Gastroesophageal sphincter (tissue), 4 donors: ENCODE measurements around the gene ZSCAN26. TPM values are rescaled to one million over a fixed set of nuclear protein-coding genes. Genes with fewer than 3 reads are reported as not detected.

Experiments used
- ATAC-seq: fragments of 150-250 bp; one replicate; pipeline ENCODE4 v1.9.1; 2016; ENCODE audit warnings: mild to moderate bottlenecking, moderate library complexity
- H3K27ac ChIP-seq, 4 donors: fragments of 200-600 bp; sonication (generic) in 3 of 4; 1 replicate in 3 of 4; 2 replicates in 1 of 4; pipeline ENCODE4 v1.5.1; 2016 to 2019
- H3K27me3 ChIP-seq: fragments of 200-600 bp; sonication (generic); one replicate; pipeline ENCODE4 v1.5.1; 2019
- H3K36me3 ChIP-seq, 2 donors: fragments of 200-600 bp; sonication (generic); one replicate each; pipeline ENCODE4 v1.5.1; 2019; ENCODE audit warnings: control low read depth in 1 of 2
- H3K4me1 ChIP-seq, 3 donors: fragments of 200-600 bp; sonication (generic); 1 replicate in 2 of 3; 2 replicates in 1 of 3; pipeline ENCODE4 v1.5.1; 2016 to 2019; ENCODE audit warnings: control low read depth in 2 of 3
- H3K4me3 ChIP-seq, 2 donors: fragments of 200-600 bp; sonication (generic); one replicate each; pipeline ENCODE4 v1.5.1; 2019; ENCODE audit warnings: mild to moderate bottlenecking in 1 of 2, moderate library complexity in 1 of 2
- H3K9me3 ChIP-seq, 3 donors: fragments of 200-600 bp; sonication (generic); one replicate each; pipeline ENCODE4 v1.5.1; 2017 to 2019; ENCODE audit warnings: control low read depth in 2 of 3
- CTCF ChIP-seq, 4 experiments: fragments of 200-600 bp in 2 of 4; fragments of 450-650 bp in 2 of 4; sonication (generic) in 1 of 4; IDR thresholded peaks; one replicate each; pipeline ENCODE4 v1.5.1; 2017 to 2019; ENCODE audit warnings: antibody characterized with exemption in 4 of 4, mild to moderate bottlenecking in 2 of 4, moderate library complexity in 2 of 4
- EP300 ChIP-seq: sonication (generic); formaldehyde crosslinking; IDR thresholded peaks from one replicate; pipeline ENCODE4 v1.6.1; 2017; ENCODE audit warnings: antibody characterized with exemption, mild to moderate bottlenecking
- POLR2A ChIP-seq, 2 donors: fragments of 450-650 bp; IDR thresholded peaks; one replicate each; pipeline ENCODE4 v1.6.1; 2017; ENCODE audit warnings: antibody characterized with exemption in 2 of 2, mild to moderate bottlenecking in 2 of 2, moderate library complexity in 1 of 2
- POLR2AphosphoS5 ChIP-seq: sonication (generic); formaldehyde crosslinking; IDR thresholded peaks from one replicate; pipeline ENCODE4 v1.6.1; 2017; ENCODE audit warnings: antibody characterized with exemption
- WGBS, 2 donors: methylation state at CpG; one replicate each; pipeline ENCODE4 v1.1.5; 2018; ENCODE audit warnings: low coverage in 1 of 2; 5-methylcytosine and 5-hydroxymethylcytosine counted together
- total RNA-seq, 4 donors: library from RNA; depleted of rRNA; stranded (reverse); fragments of >200 nt; gene quantifications; one replicate each; pipeline ENCODE4 v1.1.0, GENCODE V29; 2016

The ZSCAN26 gene
- total RNA-seq, 4 donors from 2014 or later = 17.9 to 27.1 (median 24.5) TPM

GRCh38 chr6:28235912-28236452 is 31.0 kb upstream of the ZSCAN26 start:
- peaks cover 0 to 4% (median 0%) of the 10 kb centered on the region in 3 donors for H3K9me3 ChIP-seq
- TF ChIP-seq POLR2A (IDR thresholded peaks at IDR 0.05) (no peak), EP300 (no peak), CTCF (IDR thresholded peaks at IDR 0.05) (no peak), POLR2AphosphoS5 (no peak)
- ATAC-seq = no peak
- H3K4me3 ChIP-seq = no peak overlapping the region
- no peak overlapping the region for H3K27ac ChIP-seq
- peaks cover 0 to 53% of the 10 kb centered on the region in 2 donors for H3K36me3 ChIP-seq
- H3K4me1 ChIP-seq = no peaks in the 10 kb centered on the region
- WGBS, 2 donors = 75 to 83% methylated on average over 1 to 3 of the region's 3 CpGs
- H3K27me3 ChIP-seq = no peaks in the 10 kb centered on the region

GRCh38 chr6:28239636-28240035 is 27.3 kb upstream of the ZSCAN26 start:
- no peak for ATAC-seq
- TF ChIP-seq CTCF (IDR thresholded peaks at IDR 0.05) = no peak
- Histone ChIP-seq H3K27me3 (no peaks in the 10 kb centered on the region), H3K4me1 (no peaks in the 10 kb centered on the region), H3K9me3 (no peaks in the 10 kb centered on the region), H3K4me3 (no peak overlapping the region), H3K27ac (no peak overlapping the region), H3K36me3 (peaks cover 0 to 28% of the 10 kb centered on the region in 2 donors)
- WGBS, 2 donors = 92 to 100% methylated on average over 1 of the region's 1 CpG

- ATAC-seq = no peak
Observed at GRCh38 chr6:28240471-28240870, 26.5 kb upstream of the ZSCAN26 start.

GRCh38 chr6:28243946-28244345 is 23.0 kb upstream of the ZSCAN26 start:
- ATAC-seq = no peak
- no peak overlapping the region for H3K27ac ChIP-seq
- H3K4me3 ChIP-seq = no peak overlapping the region
- 76 to 92% methylated on average over 3 of the region's 3 CpGs for WGBS, 2 donors
- H3K4me1 ChIP-seq = no peaks in the 10 kb centered on the region
- peaks cover 0 to 56% of the 10 kb centered on the region in 2 donors for H3K36me3 ChIP-seq
- no peaks in the 10 kb centered on the region for H3K27me3 ChIP-seq
- TF ChIP-seq POLR2A (IDR thresholded peaks at IDR 0.05) = no peak
- TF ChIP-seq CTCF (IDR thresholded peaks at IDR 0.05) = no peak
- TF ChIP-seq EP300 = no peak
- no peak for TF ChIP-seq POLR2AphosphoS5
- no peaks in the 10 kb centered on the region for H3K9me3 ChIP-seq

More at GRCh38 chr6:28240471-28240870, 26.5 kb upstream of the ZSCAN26 start:
- peaks cover 0 to 28% of the 10 kb centered on the region in 2 donors for H3K36me3 ChIP-seq
- no peaks in the 10 kb centered on the region for H3K4me1 ChIP-seq
- H3K9me3 ChIP-seq = no peaks in the 10 kb centered on the region
- TF ChIP-seq POLR2A (IDR thresholded peaks at IDR 0.05) (no peak), EP300 (no peak), CTCF (IDR thresholded peaks at IDR 0.05) (no peak), POLR2AphosphoS5 (no peak)
- 90 to 91% methylated on average over 1 of the region's 1 CpG for WGBS, 2 donors
- H3K27ac ChIP-seq = no peak overlapping the region
- H3K4me3 ChIP-seq = no peak overlapping the region
- no peaks in the 10 kb centered on the region for H3K27me3 ChIP-seq

GRCh38 chr6:28245206-28245941 is 21.6 kb upstream of the ZSCAN26 start:
- peaks cover 0 to 4% (median 0%) of the 10 kb centered on the region in 3 donors for H3K4me1 ChIP-seq
- peaks cover 0 to 57% of the 10 kb centered on the region in 2 donors for H3K36me3 ChIP-seq
- TF ChIP-seq CTCF (IDR thresholded peaks at IDR 0.05) (no peak), POLR2A (IDR thresholded peaks at IDR 0.05) (no peak), EP300 (no peak), POLR2AphosphoS5 (no peak)
- no peak overlapping the region for H3K4me3 ChIP-seq
- no peaks in the 10 kb centered on the region for H3K27me3 ChIP-seq
- 85 to 87% methylated on average over 5 to 6 of the region's 6 CpGs for WGBS, 2 donors
- ATAC-seq = no peak
- H3K27ac ChIP-seq = no peak overlapping the region
- no peaks in the 10 kb centered on the region for H3K9me3 ChIP-seq
